Activated naive CD4-positive, alpha-beta T cell treated with anti-CD3 and anti-CD28 coated beads, Interleukin-2, amount 50 U/mL, for 24 hours (primary cell): ENCODE data around the gene PLAAT2.
"Not testable (repeated sequence)": the region's sequence is repeated elsewhere in the genome, so short reads cannot be mapped to it uniquely, and the experiment has no call there.

Experiments used
- H3K27ac Mint-ChIP-seq: one replicate; pipeline ENCODE4 v1.8.0; 2021; ENCODE audit warnings: mild to moderate bottlenecking, mixed read lengths
- H3K27me3 Mint-ChIP-seq: one replicate; pipeline ENCODE4 v1.8.0; 2021; ENCODE audit warnings: mixed read lengths
- H3K36me3 Mint-ChIP-seq: one replicate; pipeline ENCODE4 v1.8.0; 2021; ENCODE audit warnings: mixed read lengths
- H3K4me1 Mint-ChIP-seq: one replicate; pipeline ENCODE4 v1.8.0; 2021; ENCODE audit warnings: mixed read lengths
- H3K4me3 Mint-ChIP-seq: one replicate; pipeline ENCODE4 v1.8.0; 2021; ENCODE audit warnings: mild to moderate bottlenecking, mixed read lengths
- H3K9me3 Mint-ChIP-seq: one replicate; pipeline ENCODE4 v1.8.0; 2021; ENCODE audit warnings: mixed read lengths

Gene PLAAT2

DNA sequence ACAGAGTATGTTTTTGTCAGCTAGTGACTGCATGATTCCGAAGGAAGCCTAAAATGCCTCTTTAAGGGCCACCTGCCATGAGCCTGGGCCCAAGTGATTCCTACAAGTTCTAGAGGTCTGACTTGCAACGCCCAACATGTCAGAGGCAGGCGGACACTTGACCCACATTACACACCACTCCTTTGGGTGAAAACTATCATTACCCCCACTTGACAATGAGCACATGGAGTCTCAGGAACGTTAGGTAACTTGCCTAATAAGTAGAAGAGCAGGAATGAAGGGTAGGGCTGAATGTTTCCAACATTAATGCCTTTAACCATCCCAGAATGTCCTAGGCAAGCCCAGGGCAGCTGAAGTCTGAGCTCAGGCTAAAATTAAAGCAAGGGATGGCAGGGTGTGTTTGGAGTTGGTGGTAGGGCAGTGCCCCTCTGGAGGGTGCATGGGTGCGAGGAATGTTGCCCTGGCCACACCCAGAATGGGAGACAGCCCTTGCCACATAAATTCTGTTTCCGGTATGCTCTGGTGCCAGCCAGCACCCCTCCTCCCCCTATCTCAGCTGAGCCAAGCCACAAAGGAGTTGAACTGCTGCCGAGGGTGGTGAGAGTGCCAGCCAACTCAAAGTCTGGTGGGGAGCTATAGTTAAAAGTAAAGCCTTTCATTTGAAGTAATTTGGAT is 2.5 kb downstream of the PLAAT2 start:
- no peaks in the 10 kb centered on the region for H3K9me3 Mint-ChIP-seq
- H3K27me3 Mint-ChIP-seq, result no peaks in the 10 kb centered on the region
- peak overlapping the region; percentile 27 for H3K4me3 Mint-ChIP-seq
- H3K27ac Mint-ChIP-seq, result peak overlapping the region; percentile 19
- peaks cover 73% of the 10 kb centered on the region for H3K4me1 Mint-ChIP-seq
- H3K36me3 Mint-ChIP-seq, result no peaks in the 10 kb centered on the region

- Mint-ChIP-seq H3K4me1 (peaks cover 74% of the 10 kb centered on the region), H3K27me3 (no peaks in the 10 kb centered on the region), H3K27ac (no peak overlapping the region), H3K4me3 (no peak overlapping the region), H3K9me3 (no peaks in the 10 kb centered on the region), H3K36me3 (no peaks in the 10 kb centered on the region)
These were observed 4.6 kb downstream of the PLAAT2 start for GRCh38 chr11:63558459-63559157.

GRCh38 chr11:63557570-63557969 is 5.6 kb downstream of the PLAAT2 start:
- Mint-ChIP-seq H3K36me3 (no peaks in the 10 kb centered on the region), H3K9me3 (no peaks in the 10 kb centered on the region), H3K4me1 (peaks cover 81% of the 10 kb centered on the region), H3K27ac (no peak overlapping the region), H3K4me3 (no peak overlapping the region), H3K27me3 (no peaks in the 10 kb centered on the region)

DNA sequence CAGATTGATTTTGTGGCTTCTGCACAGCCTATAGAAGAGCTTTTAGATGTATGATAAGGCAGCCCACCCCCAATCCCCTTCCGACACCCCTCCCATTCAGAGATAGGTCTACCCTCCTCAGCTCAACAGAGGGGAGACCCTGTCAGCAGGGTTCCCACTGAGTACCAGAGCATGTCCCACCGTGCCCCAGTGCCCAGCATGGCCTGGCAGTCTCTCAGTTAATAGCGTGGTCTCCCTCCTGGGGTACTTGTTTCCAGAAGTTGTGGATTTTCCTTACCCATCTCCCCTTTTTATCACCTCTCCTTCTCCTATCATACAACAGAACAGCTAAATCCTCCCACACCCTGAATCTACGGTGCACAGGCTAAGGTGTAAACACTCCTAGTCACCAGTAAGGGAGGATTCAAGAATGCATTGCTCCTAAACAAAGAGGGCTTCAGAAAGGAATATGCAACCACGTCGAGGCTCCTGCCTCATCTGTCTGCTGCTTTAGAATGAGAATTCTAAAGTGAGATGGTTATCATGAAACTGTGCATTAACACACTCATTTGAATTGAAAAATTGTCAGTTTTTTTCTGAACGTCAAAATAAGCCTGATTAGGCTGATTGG is 6.7 kb downstream of the PLAAT2 start:
- no peaks in the 10 kb centered on the region for H3K9me3 Mint-ChIP-seq
- peaks cover 83% of the 10 kb centered on the region for H3K4me1 Mint-ChIP-seq
- H3K4me3 Mint-ChIP-seq, result no peak overlapping the region
- H3K27me3 Mint-ChIP-seq, result no peaks in the 10 kb centered on the region
- H3K36me3 Mint-ChIP-seq, result no peaks in the 10 kb centered on the region
- no peak overlapping the region for H3K27ac Mint-ChIP-seq

DNA sequence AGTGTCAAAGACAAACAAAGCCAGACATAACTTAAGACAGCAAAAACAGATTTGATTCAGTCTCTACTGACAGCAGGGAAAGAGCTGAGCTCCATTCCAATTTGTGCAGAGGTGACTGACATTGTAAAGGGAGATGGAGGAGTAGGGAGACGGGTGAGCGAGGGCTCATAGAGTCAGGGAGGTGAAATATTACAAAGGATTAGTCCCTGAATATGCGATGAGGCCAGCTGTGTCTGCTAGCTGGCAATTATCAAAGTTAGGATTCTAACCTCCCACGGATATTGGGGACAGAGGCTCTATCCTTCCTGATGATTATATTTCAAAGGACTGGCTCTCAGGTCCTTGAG is 8.3 kb downstream of the PLAAT2 start:
- no peak overlapping the region for H3K4me3 Mint-ChIP-seq
- H3K36me3 Mint-ChIP-seq, result no peaks in the 10 kb centered on the region
- H3K4me1 Mint-ChIP-seq, result peaks cover 79% of the 10 kb centered on the region
- H3K27ac Mint-ChIP-seq, result no peak overlapping the region
- no peaks in the 10 kb centered on the region for H3K27me3 Mint-ChIP-seq
- no peaks in the 10 kb centered on the region for H3K9me3 Mint-ChIP-seq

DNA sequence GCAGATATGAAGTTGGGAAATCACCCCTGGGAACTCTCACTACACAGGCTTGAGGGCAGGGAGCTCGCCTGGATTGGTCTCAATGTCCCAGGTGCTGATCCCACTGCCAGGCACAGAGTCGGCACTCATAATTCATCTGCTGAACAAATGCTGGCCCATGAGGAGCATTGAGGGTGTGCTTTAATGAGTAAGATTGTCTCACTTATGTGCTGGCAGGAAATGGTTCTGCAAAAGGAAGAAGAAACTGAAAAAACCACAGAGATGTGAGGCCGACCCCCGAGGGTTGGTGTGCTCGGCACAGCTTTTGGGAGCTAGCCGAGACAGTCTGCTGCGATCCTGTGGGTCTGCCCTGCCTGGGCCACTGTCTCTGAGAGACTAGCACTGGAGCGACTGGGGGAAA is 9.4 kb downstream of the PLAAT2 start:
- Mint-ChIP-seq H3K4me3 (peak overlapping the region; percentile 85), H3K27me3 (no peaks in the 10 kb centered on the region), H3K4me1 (peaks cover 77% of the 10 kb centered on the region), H3K27ac (peak overlapping the region; percentile 98), H3K36me3 (no peaks in the 10 kb centered on the region), H3K9me3 (no peaks in the 10 kb centered on the region)

GRCh38 chr11:63552921-63553320 is 10.3 kb downstream of the PLAAT2 start:
- peak overlapping the region; percentile 73 for H3K27ac Mint-ChIP-seq
- no peaks in the 10 kb centered on the region for H3K27me3 Mint-ChIP-seq
- H3K9me3 Mint-ChIP-seq, result no peaks in the 10 kb centered on the region
- peak overlapping the region; percentile 67 for H3K4me3 Mint-ChIP-seq
- H3K36me3 Mint-ChIP-seq, result no peaks in the 10 kb centered on the region
- peaks cover 73% of the 10 kb centered on the region for H3K4me1 Mint-ChIP-seq

DNA sequence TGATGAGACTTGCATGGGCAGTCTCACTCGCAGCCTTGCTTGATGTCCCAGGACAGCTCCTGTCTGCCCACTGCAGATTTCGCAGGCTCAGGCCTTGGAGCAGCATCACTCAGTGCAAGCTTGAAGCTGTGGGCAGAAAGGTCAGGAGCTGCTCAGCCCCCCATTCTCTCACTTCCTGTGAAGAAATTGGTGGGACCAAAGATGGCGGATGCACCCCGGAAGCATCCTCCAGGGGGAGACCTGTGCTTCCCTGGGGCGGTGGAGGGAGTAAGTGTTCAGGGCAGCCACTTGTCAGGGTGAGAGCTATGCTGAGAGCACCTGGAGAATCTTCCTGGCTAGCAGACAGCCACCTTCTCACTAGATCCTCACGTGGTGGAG is 11.3 kb downstream of the PLAAT2 start:
- Mint-ChIP-seq H3K4me3 (peak overlapping the region; percentile 51), H3K27ac (peak overlapping the region; percentile 12), H3K27me3 (no peaks in the 10 kb centered on the region), H3K9me3 (no peaks in the 10 kb centered on the region), H3K4me1 (peaks cover 66% of the 10 kb centered on the region), H3K36me3 (peaks cover 2% of the 10 kb centered on the region)

- H3K4me1 Mint-ChIP-seq, result peaks cover 62% of the 10 kb centered on the region
- H3K4me3 Mint-ChIP-seq, result peak overlapping the region; percentile 92
- peaks cover 8% of the 10 kb centered on the region for H3K36me3 Mint-ChIP-seq
- H3K27me3 Mint-ChIP-seq, result no peaks in the 10 kb centered on the region
- H3K27ac Mint-ChIP-seq, result peak overlapping the region; percentile 91
- no peaks in the 10 kb centered on the region for H3K9me3 Mint-ChIP-seq
These were observed 11.9 kb downstream of the PLAAT2 start for GRCh38 chr11:63551091-63551888.

- Mint-ChIP-seq H3K4me1 (peaks cover 54% of the 10 kb centered on the region), H3K36me3 (peaks cover 10% of the 10 kb centered on the region)
- not testable (repeated sequence) for H3K4me3 Mint-ChIP-seq, H3K27ac Mint-ChIP-seq, H3K9me3 Mint-ChIP-seq, H3K27me3 Mint-ChIP-seq
These were observed 13.0 kb downstream of the PLAAT2 start for GRCh38 chr11:63550156-63550700.

DNA sequence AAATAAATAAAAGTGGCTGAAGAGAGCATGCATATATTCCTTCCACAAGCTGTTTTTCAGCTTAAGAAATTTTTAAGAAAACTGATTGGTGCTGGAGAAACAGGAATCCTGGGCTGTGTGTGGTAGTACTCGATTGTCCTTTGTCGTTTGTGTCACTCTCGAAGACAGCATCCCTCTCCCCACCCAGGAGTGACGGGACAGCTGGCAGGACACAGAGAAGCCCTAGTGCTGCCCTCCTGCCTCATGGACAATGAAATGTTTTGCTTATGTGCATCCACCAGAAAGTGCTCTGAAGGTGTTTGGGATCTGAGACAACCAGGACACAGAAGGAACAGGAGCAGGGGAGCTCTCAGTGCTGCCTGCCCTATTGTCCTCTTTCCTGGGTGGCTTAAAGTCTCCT is 13.8 kb downstream of the PLAAT2 start:
- no peak overlapping the region for H3K27ac Mint-ChIP-seq
- H3K36me3 Mint-ChIP-seq, result peaks cover 10% of the 10 kb centered on the region
- H3K4me1 Mint-ChIP-seq, result peaks cover 48% of the 10 kb centered on the region
- no peak overlapping the region for H3K4me3 Mint-ChIP-seq
- H3K9me3 Mint-ChIP-seq, result no peaks in the 10 kb centered on the region
- no peaks in the 10 kb centered on the region for H3K27me3 Mint-ChIP-seq

GRCh38 chr11:63548178-63548577 is 15.0 kb downstream of the PLAAT2 start:
- Mint-ChIP-seq H3K36me3 (peaks cover 13% of the 10 kb centered on the region), H3K27ac (peak overlapping the region; percentile 1), H3K9me3 (no peaks in the 10 kb centered on the region), H3K4me1 (peaks cover 47% of the 10 kb centered on the region), H3K4me3 (no peak overlapping the region), H3K27me3 (no peaks in the 10 kb centered on the region)

GRCh38 chr11:63547061-63547460 is 16.1 kb downstream of the PLAAT2 start:
- no peaks in the 10 kb centered on the region for H3K27me3 Mint-ChIP-seq
- H3K9me3 Mint-ChIP-seq, result no peaks in the 10 kb centered on the region
- H3K4me3 Mint-ChIP-seq, result no peak overlapping the region
- peaks cover 13% of the 10 kb centered on the region for H3K36me3 Mint-ChIP-seq
- peaks cover 45% of the 10 kb centered on the region for H3K4me1 Mint-ChIP-seq
- peak overlapping the region; percentile 46 for H3K27ac Mint-ChIP-seq

GRCh38 chr11:63543711-63544110 is 19.5 kb downstream of the PLAAT2 start:
- H3K4me3 Mint-ChIP-seq, result no peak overlapping the region
- H3K27ac Mint-ChIP-seq, result peak overlapping the region; percentile 76
- H3K36me3 Mint-ChIP-seq, result peaks cover 16% of the 10 kb centered on the region
- no peaks in the 10 kb centered on the region for H3K9me3 Mint-ChIP-seq
- peaks cover 50% of the 10 kb centered on the region for H3K4me1 Mint-ChIP-seq
- no peaks in the 10 kb centered on the region for H3K27me3 Mint-ChIP-seq

GRCh38 chr11:63542506-63542905 is 20.7 kb downstream of the PLAAT2 start:
- not testable (repeated sequence) for H3K4me3 Mint-ChIP-seq, H3K9me3 Mint-ChIP-seq, H3K27me3 Mint-ChIP-seq
- Mint-ChIP-seq H3K36me3 (peaks cover 16% of the 10 kb centered on the region), H3K27ac (peak overlapping the region; percentile 48), H3K4me1 (peaks cover 62% of the 10 kb centered on the region)
